Measurements from ENCODE around the gene ARAP3.
A peak's percentile ranks its signal among the peaks of the same experiment; 100 is the strongest.
"Not testable (repeated sequence)": the region's sequence is repeated elsewhere in the genome, so short reads cannot be mapped to it uniquely, and the experiment has no call there.

ARAP3 gene

GRCh38 chr5:141637767-141638419 lies 44.1 kb downstream of the ARAP3 start:
- peak; percentile 22 for DNase-seq

GRCh38 chr5:141637123-141637766 lies 44.8 kb downstream of the ARAP3 start:
- DNase-seq = peak; percentile 55

GRCh38 chr5:141636413-141637122 lies 45.5 kb downstream of the ARAP3 start, which contains the start of the genes HDAC3 and RELL2:
HDAC3 (minus strand) TSS chr5:141636849; CDS start chr5:141636790, 59 bp downstream.
RELL2 (plus strand) TSS chr5:141636997; CDS start chr5:141638226, 1,229 bp downstream.
- DNase-seq = peak; percentile 94

GRCh38 chr5:141636106-141636412 lies 46.0 kb downstream of the ARAP3 start:
- DNase-seq = no peak

- DNase-seq = no peak
Measured at GRCh38 chr5:141635646-141636045, 46.4 kb downstream of the ARAP3 start.

GRCh38 chr5:141634720-141635119 lies 47.3 kb downstream of the ARAP3 start:
- no peak for DNase-seq

GRCh38 chr5:141633871-141634561 lies 48.0 kb downstream of the ARAP3 start:
- DNase-seq = no peak

GRCh38 chr5:141632650-141633049 lies 49.4 kb downstream of the ARAP3 start:
- DNase-seq = peak; percentile 36

GRCh38 chr5:141630570-141631140 lies 51.4 kb downstream of the ARAP3 start:
- no peak for DNase-seq

GRCh38 chr5:141628175-141628788 lies 53.7 kb downstream of the ARAP3 start:
- no peak for DNase-seq

GRCh38 chr5:141623611-141624010 lies 58.4 kb downstream of the ARAP3 start:
- DNase-seq = no peak

GRCh38 chr5:141623186-141623585 lies 58.8 kb downstream of the ARAP3 start:
- no peak for DNase-seq

GRCh38 chr5:141618804-141619554 lies 63.1 kb downstream of the ARAP3 start, which contains the start of gene DIAPH1:
DIAPH1 (minus strand) TSS chr5:141619000; CDS start chr5:141618914, 86 bp downstream.
- peak; percentile 99 for DNase-seq

GRCh38 chr5:141618030-141618803 lies 63.8 kb downstream of the ARAP3 start:
- DNase-seq = peak; percentile 66

GRCh38 chr5:141617682-141618029 lies 64.4 kb downstream of the ARAP3 start:
- no peak for DNase-seq

- no peak for DNase-seq
Measured at GRCh38 chr5:141617128-141617527, 64.9 kb downstream of the ARAP3 start.

GRCh38 chr5:141615991-141616720 lies 65.9 kb downstream of the ARAP3 start:
- DNase-seq = no peak

GRCh38 chr5:141613344-141613743 lies 68.7 kb downstream of the ARAP3 start:
- DNase-seq = no peak

GRCh38 chr5:141611289-141611688 lies 70.7 kb downstream of the ARAP3 start:
- no peak for DNase-seq

- not testable (repeated sequence) for DNase-seq
Measured at GRCh38 chr5:141609921-141610320, 72.1 kb downstream of the ARAP3 start.
